Adrenal gland (tissue), 5 donors: Measurements from ENCODE around the gene RAMP1.

Source experiments
- CTCF ChIP-seq, 6 experiments: fragments of 450-650 bp in 4 of 6; fragments of 200-600 bp in 2 of 6; sonication (generic) in 1 of 6; IDR thresholded peaks; 1 replicate in 5 of 6; 2 replicates in 1 of 6; pipeline versions ENCODE4 v1.5.1 to v1.8.0; 2016 to 2021; ENCODE audit warnings: antibody characterized with exemption in 6 of 6, mild to moderate bottlenecking in 2 of 6, moderate library complexity in 1 of 6
- POLR2A ChIP-seq, 2 donors: fragments of 450-650 bp; IDR thresholded peaks; one replicate each; pipeline ENCODE4 v1.6.1; 2017; ENCODE audit warnings: antibody characterized with exemption in 2 of 2, mild to moderate bottlenecking in 2 of 2, moderate library complexity in 1 of 2
- donor health status: DM: no; HTN: no; CAD: no.

GRCh38 chr2:237870126-237870525, 10.7 kb downstream of the RAMP1 start:
- TF ChIP-seq CTCF (IDR thresholded peaks at IDR 0.05) = no peak
- no peak for TF ChIP-seq POLR2A (IDR thresholded peaks at IDR 0.05)
